ENCODE measurements around the gene PFKM.

PFKM gene

GRCh38 chr12:48126953-48127630, 7.9 kb downstream of the PFKM start:
- H3K4me3 ChIP-seq (ENCODE audit: low read depth, low read length): no peak overlapping the region
- no peak for DNase-seq (ENCODE audit: low read depth)
- TF ChIP-seq, protein P1, sequence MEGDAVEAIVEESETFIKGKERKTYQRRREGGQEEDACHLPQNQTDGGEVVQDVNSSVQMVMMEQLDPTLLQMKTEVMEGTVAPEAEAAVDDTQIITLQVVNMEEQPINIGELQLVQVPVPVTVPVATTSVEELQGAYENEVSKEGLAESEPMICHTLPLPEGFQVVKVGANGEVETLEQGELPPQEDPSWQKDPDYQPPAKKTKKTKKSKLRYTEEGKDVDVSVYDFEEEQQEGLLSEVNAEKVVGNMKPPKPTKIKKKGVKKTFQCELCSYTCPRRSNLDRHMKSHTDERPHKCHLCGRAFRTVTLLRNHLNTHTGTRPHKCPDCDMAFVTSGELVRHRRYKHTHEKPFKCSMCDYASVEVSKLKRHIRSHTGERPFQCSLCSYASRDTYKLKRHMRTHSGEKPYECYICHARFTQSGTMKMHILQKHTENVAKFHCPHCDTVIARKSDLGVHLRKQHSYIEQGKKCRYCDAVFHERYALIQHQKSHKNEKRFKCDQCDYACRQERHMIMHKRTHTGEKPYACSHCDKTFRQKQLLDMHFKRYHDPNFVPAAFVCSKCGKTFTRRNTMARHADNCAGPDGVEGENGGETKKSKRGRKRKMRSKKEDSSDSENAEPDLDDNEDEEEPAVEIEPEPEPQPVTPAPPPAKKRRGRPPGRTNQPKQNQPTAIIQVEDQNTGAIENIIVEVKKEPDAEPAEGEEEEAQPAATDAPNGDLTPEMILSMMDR (IDR thresholded peaks at IDR 0.05; ENCODE audit: low read depth, low read length): no peak
- TF ChIP-seq, protein P2, sequence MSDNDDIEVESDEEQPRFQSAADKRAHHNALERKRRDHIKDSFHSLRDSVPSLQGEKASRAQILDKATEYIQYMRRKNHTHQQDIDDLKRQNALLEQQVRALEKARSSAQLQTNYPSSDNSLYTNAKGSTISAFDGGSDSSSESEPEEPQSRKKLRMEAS (IDR thresholded peaks at IDR 0.05; ENCODE audit: low read depth, low read length): no peak

DNA sequence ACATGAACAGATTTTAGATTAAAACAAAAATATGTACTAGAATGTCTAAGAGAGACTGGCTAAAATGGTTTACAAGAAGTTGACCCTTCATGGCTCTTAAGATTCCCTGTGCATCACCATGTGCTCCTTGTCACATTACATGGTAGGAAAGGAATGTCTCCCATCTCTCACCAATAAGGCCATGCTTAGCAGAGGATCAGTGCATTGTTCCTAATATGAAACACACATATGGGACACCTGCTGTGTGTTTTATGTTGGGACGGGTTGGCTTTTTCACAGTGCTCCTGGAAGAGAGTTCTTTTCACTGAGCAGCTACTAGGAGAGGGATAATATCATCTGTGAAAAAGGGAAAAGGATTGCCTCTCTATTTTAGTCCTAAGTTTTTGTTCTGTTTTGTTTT, 9.6 kb downstream of the PFKM start:
- no peak for DNase-seq (ENCODE audit: low read depth)
- no peak for TF ChIP-seq MYC (IDR thresholded peaks at IDR 0.05; ENCODE audit: low read depth, low read length)
- no peak for TF ChIP-seq POLR2A (IDR thresholded peaks at IDR 0.05; ENCODE audit: extremely low read depth, insufficient read length)
- TF ChIP-seq, protein P2 (IDR thresholded peaks at IDR 0.05; ENCODE audit: low read depth, low read length): no peak
- TF ChIP-seq, protein P1 (IDR thresholded peaks at IDR 0.05; ENCODE audit: low read depth, low read length): no peak
- no peak overlapping the region for H3K4me3 ChIP-seq (ENCODE audit: low read depth, low read length)

- DNase-seq (ENCODE audit: low read depth): no peak
- TF ChIP-seq MYC (IDR thresholded peaks at IDR 0.05; ENCODE audit: low read depth, low read length) (no peak), POLR2A (IDR thresholded peaks at IDR 0.05; ENCODE audit: extremely low read depth, insufficient read length) (no peak)
- TF ChIP-seq, protein P2 (IDR thresholded peaks at IDR 0.05; ENCODE audit: low read depth, low read length): no peak
- TF ChIP-seq, protein P1 (IDR thresholded peaks at IDR 0.05; ENCODE audit: low read depth, low read length): no peak
- H3K4me3 ChIP-seq (ENCODE audit: low read depth, low read length): no peak overlapping the region
These were observed 10.2 kb downstream of the PFKM start for GRCh38 chr12:48129376-48129775.

DNA sequence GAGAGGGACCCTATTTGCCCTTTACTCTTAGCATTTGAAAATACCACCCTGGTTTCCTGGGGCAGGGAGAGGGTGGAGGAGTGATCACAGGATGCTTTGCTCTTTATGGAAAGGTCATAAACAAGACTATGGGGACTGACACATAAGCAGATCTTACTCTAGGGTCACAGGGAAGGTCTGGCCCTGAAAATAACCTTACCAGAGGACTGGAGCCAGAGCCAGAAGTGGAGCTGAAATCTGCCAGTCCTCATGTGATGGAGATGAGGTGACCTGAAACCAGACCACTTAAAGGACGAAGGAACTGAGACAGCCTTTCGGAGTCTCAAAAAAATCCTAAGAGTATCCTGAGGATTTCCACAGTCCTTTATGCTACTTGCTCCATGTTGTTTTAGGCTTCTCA, 12.4 kb downstream of the PFKM start:
- no peak for TF ChIP-seq MYC (IDR thresholded peaks at IDR 0.05; ENCODE audit: low read depth, low read length)
- TF ChIP-seq, protein P1 (IDR thresholded peaks at IDR 0.05; ENCODE audit: low read depth, low read length): no peak
- TF ChIP-seq, protein P2 (IDR thresholded peaks at IDR 0.05; ENCODE audit: low read depth, low read length): no peak
- no peak for TF ChIP-seq POLR2A (IDR thresholded peaks at IDR 0.05; ENCODE audit: extremely low read depth, insufficient read length)

DNA sequence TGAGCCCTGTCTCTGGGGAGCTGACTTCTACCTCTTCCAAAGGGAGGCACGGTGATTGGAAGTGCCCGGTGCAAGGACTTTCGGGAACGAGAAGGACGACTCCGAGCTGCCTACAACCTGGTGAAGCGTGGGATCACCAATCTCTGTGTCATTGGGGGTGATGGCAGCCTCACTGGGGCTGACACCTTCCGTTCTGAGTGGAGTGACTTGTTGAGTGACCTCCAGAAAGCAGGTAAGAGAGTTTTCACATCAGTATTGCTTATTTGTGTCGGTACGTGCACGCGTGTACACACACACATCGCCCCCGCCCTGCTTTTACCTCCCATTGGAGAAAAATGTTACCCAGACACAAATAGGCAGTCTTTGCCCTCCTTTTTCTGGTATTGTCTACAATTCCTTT, 13.7 kb downstream of the PFKM start:
- TF ChIP-seq POLR2A (IDR thresholded peaks at IDR 0.05; ENCODE audit: extremely low read depth, insufficient read length) (no peak), MYC (IDR thresholded peaks at IDR 0.05; ENCODE audit: low read depth, low read length) (no peak)
- TF ChIP-seq, protein P2 (IDR thresholded peaks at IDR 0.05; ENCODE audit: low read depth, low read length): no peak
- TF ChIP-seq, protein P1 (IDR thresholded peaks at IDR 0.05; ENCODE audit: low read depth, low read length): no peak
- DNase-seq (ENCODE audit: low read depth): no peak

More for the DNA sequence above, 12.4 kb downstream of the PFKM start:
- no peak overlapping the region for H3K4me3 ChIP-seq (ENCODE audit: low read depth, low read length)
- no peak for DNase-seq (ENCODE audit: low read depth)

More for the DNA sequence above, 13.7 kb downstream of the PFKM start:
- H3K4me3 ChIP-seq (ENCODE audit: low read depth, low read length): no peak overlapping the region

Measured in NB4 (cell line).